ENCODE results near the gene BEND3. TPM values are rescaled to one million over a fixed set of nuclear protein-coding genes. Genes with fewer than 3 reads are reported as not detected.

The BEND3 gene
- total RNA-seq, 4 donors from 2014 or later = 1.3 to 2.7 (median 2.2) TPM

DNA sequence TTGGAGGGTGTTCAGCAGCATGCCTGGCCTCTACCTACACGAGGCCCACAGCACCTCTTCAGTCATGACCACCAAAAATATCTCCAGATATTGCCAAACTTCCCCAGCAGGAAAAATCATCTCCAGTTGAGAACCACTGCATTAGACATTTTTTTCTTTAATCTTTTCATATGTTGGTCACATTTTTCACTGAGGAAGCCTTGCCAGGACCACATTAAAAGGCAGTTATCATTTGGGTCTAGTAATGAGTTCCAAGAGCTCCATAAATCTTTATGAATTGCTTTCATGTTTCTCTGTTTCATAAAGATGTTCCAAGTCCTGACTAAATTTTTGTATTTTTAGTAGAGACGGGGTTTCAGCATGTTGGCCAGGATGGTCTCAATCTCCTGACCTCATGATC lies 58.5 kb downstream of the BEND3 start:
- Histone ChIP-seq H3K4me3 (no peak overlapping the region), H3K4me1 (no peaks in the 10 kb centered on the region), H3K9me3 (no peaks in the 10 kb centered on the region), H3K27ac (no peak overlapping the region), H3K27me3 (no peaks in the 10 kb centered on the region), H3K36me3 (peaks cover 0 to 9% (median 0%) of the 10 kb centered on the region in 3 donors)
- no peak for DNase-seq (ENCODE audit: low spot score in 2 of 2)
- 56 to 58% methylated on average over 2 of the region's 2 CpGs for WGBS, 2 donors
- TF ChIP-seq POLR2A (IDR thresholded peaks at IDR 0.05) (no peak), EP300 (IDR thresholded peaks at IDR 0.05) (no peak)
- TF ChIP-seq, protein P1, sequence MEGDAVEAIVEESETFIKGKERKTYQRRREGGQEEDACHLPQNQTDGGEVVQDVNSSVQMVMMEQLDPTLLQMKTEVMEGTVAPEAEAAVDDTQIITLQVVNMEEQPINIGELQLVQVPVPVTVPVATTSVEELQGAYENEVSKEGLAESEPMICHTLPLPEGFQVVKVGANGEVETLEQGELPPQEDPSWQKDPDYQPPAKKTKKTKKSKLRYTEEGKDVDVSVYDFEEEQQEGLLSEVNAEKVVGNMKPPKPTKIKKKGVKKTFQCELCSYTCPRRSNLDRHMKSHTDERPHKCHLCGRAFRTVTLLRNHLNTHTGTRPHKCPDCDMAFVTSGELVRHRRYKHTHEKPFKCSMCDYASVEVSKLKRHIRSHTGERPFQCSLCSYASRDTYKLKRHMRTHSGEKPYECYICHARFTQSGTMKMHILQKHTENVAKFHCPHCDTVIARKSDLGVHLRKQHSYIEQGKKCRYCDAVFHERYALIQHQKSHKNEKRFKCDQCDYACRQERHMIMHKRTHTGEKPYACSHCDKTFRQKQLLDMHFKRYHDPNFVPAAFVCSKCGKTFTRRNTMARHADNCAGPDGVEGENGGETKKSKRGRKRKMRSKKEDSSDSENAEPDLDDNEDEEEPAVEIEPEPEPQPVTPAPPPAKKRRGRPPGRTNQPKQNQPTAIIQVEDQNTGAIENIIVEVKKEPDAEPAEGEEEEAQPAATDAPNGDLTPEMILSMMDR (IDR thresholded peaks at IDR 0.05) = no peak

DNA sequence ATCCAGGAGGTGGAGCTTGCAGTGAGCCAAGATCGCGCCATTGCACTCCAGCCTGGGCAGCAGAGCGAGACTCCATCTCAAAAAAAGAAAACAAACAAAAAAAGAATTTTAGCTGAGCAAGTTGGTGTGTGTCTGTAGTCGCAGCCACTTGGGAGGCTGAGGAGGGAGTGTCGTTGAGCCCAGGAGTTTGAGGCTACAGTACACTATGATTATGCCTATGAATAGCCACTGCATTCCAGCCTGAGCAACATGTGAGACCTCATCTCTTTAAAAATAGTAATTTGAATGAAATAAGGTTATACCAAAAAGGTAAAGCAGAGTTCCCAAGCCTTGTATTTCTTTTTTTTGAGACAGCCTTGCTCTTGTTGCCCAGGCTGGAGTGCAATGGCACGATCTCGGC lies 67.5 kb downstream of the BEND3 start:
- Histone ChIP-seq H3K27ac (no peak overlapping the region), H3K4me3 (no peak overlapping the region), H3K36me3 (peaks cover 0 to 75% (median 0%) of the 10 kb centered on the region in 3 donors), H3K9me3 (no peaks in the 10 kb centered on the region), H3K4me1 (peaks cover 0 to 6% (median 2%) of the 10 kb centered on the region in 4 donors), H3K27me3 (no peaks in the 10 kb centered on the region)
- no peak for DNase-seq (ENCODE audit: low spot score in 2 of 2)
- TF ChIP-seq EP300 (IDR thresholded peaks at IDR 0.05) (no peak), POLR2A (IDR thresholded peaks at IDR 0.05) (no peak)
- TF ChIP-seq, protein P1 (IDR thresholded peaks at IDR 0.05) = no peak
- WGBS, 2 donors = 96 to 97% methylated on average over 7 of the region's 7 CpGs

DNA sequence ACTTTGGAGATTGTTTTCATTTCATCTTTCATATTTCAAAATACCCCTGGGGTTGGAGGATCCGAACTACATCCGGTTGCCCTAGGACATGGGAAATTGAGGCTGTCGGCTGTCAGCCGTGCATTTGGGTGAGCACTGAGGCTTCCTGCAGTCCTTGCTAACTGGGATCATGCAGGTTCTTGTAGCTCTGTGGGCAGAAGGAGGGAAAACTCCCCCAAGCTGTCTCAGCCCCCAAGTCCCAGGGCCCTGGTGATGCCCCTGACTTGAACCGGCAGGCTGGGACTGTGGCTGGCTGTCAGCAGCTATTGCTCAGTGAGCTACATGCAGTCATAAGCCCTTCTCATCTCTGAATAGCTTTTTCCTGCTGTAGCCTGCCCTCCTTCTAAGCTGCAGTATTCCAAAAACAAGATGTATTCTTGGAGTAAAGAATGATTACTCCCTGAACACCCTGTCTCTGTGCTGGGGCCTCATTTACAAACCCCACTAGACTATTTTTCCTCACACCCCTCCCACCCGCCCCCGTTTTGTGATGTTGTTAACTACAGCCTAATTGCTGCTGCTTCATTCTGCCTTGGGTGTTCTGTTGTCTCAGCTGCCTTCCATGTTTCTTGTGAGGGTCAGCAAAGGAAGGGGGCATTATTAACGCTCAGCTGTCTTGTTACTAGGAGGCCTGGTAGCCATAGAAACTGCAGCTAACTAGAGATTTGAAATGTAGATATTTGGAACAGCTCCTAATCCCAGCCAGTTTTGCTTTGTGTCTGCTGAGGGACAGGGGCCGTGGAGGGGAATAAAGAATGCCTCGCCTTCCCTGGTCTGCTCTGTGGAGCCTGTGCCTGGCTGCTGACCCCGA lies 69.3 kb downstream of the BEND3 start:
- WGBS, 2 donors = 35 to 44% methylated on average over 11 of the region's 11 CpGs
- Histone ChIP-seq H3K36me3 (peaks cover 0 to 73% (median 0%) of the 10 kb centered on the region in 3 donors), H3K9me3 (no peaks in the 10 kb centered on the region), H3K27ac (peak overlapping the region in 2 of 4 donors; percentile 13 to 49), H3K4me1 (peaks cover 0 to 6% (median 2%) of the 10 kb centered on the region in 4 donors), H3K27me3 (no peaks in the 10 kb centered on the region), H3K4me3 (no peak overlapping the region)
- DNase-seq (ENCODE audit: low spot score in 2 of 2) = no peak
- TF ChIP-seq, protein P1 (IDR thresholded peaks at IDR 0.05) = no peak
- no peak for TF ChIP-seq POLR2A (IDR thresholded peaks at IDR 0.05)
- no peak for TF ChIP-seq EP300 (IDR thresholded peaks at IDR 0.05)

DNA sequence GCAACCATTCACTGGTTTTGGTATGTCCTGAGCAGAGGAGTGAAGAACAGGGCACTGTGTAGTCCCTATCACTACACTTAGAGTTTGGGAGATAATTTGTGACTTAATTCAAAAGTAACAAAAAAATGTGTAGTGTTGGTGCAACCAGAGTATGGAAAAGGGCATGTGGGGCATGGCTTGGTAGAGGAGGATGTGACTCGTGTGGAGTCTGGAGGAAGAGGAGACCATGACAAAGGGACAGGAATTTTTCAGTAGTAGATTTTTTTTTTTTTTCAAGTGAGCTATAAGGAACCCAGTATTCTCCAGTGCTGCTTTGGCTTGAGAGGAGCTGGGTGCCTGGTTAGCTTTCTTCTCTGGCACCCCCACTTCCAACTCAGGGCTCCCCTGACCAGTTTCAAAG lies 82.2 kb downstream of the BEND3 start:
- no peak for DNase-seq (ENCODE audit: low spot score in 2 of 2)
- 75 to 86% methylated on average over 1 of the region's 1 CpG for WGBS, 2 donors
- Histone ChIP-seq H3K9me3 (no peaks in the 10 kb centered on the region), H3K36me3 (peaks cover 0 to 15% (median 0%) of the 10 kb centered on the region in 3 donors), H3K27ac (no peak overlapping the region), H3K27me3 (no peaks in the 10 kb centered on the region), H3K4me3 (no peak overlapping the region), H3K4me1 (peaks cover 0 to 23% (median 9%) of the 10 kb centered on the region in 4 donors)
- TF ChIP-seq POLR2A (IDR thresholded peaks at IDR 0.05) (no peak), EP300 (IDR thresholded peaks at IDR 0.05) (no peak)
- TF ChIP-seq, protein P1 (IDR thresholded peaks at IDR 0.05) = no peak

DNA sequence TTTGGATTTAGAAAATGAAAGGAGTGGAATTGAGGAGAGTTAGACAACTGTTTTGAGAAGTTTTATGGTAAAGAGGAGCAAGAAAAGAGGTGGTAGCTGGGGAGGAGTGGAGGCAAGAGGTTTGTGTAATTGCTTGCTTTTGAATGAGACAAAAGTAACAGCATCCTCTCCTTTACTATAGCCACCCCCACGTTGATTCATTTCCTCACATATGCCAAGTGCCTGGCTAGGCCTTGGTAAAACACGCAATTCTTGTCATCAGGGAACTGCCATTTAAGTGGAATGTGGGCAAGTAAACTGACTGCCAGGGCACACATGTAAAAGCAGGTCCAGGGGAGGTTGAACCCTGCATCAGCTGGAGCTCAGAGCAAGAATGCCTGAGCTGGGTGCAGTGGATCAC lies 83.3 kb downstream of the BEND3 start:
- Histone ChIP-seq H3K9me3 (no peaks in the 10 kb centered on the region), H3K4me1 (peaks cover 0 to 23% (median 9%) of the 10 kb centered on the region in 4 donors), H3K27ac (no peak overlapping the region), H3K36me3 (peaks cover 0 to 15% (median 0%) of the 10 kb centered on the region in 3 donors), H3K27me3 (no peaks in the 10 kb centered on the region), H3K4me3 (no peak overlapping the region)
- no peak for DNase-seq (ENCODE audit: low spot score in 2 of 2)
- no peak for TF ChIP-seq EP300 (IDR thresholded peaks at IDR 0.05)
- no peak for TF ChIP-seq POLR2A (IDR thresholded peaks at IDR 0.05)
- TF ChIP-seq, protein P1 (IDR thresholded peaks at IDR 0.05) = no peak
- 64 to 86% methylated on average over 2 of the region's 2 CpGs for WGBS, 2 donors
